Measurements from ENCODE around the gene MELTF.

DNA sequence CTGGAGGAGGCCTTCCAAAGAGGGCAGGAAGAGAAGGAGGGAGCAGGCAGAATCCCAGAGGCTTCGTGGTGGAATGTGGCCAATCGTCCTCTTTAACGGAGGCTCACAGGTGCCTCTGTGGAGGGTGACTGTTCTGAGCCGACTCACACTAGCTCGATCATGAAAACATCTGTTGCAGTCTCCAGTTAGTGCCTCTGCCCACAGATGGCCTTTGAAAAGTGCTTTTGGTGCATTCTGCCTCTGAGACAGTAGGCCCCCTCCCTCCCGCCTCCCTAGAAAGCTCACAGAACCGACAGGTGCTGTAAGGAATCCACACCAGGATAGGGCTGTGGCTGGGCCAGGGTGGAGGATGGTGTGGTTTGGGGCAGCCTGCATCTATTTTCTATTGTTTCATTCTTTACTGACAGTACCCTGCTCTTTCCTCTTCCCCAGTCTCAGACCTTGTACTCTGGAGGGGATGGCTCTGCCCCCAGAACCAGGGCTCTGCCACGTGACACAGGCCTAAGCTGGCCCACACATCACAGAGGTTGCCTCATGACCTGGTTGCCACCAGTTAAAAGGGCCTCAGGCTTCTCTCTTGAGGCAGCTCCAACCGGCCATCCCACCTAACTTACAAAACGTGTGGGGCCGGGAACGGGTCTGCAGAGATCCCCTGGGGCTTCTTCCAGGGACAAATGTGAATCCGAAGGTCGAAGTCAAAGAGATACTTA, 33.8 kb downstream of the MELTF start:
- TF ChIP-seq POLR2AphosphoS5 (IDR thresholded peaks at IDR 0.05) (no peak), POLR2A (IDR thresholded peaks at IDR 0.05) (no peak), EP300 (IDR thresholded peaks at IDR 0.05; ENCODE audit: low read depth) (no peak)
- TF ChIP-seq, protein P1, sequence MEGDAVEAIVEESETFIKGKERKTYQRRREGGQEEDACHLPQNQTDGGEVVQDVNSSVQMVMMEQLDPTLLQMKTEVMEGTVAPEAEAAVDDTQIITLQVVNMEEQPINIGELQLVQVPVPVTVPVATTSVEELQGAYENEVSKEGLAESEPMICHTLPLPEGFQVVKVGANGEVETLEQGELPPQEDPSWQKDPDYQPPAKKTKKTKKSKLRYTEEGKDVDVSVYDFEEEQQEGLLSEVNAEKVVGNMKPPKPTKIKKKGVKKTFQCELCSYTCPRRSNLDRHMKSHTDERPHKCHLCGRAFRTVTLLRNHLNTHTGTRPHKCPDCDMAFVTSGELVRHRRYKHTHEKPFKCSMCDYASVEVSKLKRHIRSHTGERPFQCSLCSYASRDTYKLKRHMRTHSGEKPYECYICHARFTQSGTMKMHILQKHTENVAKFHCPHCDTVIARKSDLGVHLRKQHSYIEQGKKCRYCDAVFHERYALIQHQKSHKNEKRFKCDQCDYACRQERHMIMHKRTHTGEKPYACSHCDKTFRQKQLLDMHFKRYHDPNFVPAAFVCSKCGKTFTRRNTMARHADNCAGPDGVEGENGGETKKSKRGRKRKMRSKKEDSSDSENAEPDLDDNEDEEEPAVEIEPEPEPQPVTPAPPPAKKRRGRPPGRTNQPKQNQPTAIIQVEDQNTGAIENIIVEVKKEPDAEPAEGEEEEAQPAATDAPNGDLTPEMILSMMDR (IDR thresholded peaks at IDR 0.05) = no peak
